AG04449 (cell line): ENCODE measurements around the gene TMCO2.

Experiments used
- CTCF ChIA-PET: fragments of 350-600 bp; formaldehyde crosslinking; extraction: SDS; loops from one replicate; lab custom pipeline; 2021; ENCODE audit warnings: antibody characterized with exemption; lab: Yijun Ruan, JAX
- POLR2A ChIA-PET: fragments of 400-600, 350-600 bp; formaldehyde crosslinking; extraction: SDS; loops from one replicate; lab custom pipeline; 2020; ENCODE audit warnings: antibody characterized with exemption, inconsistent platforms; lab: Yijun Ruan, JAX
- DNase-seq: peaks from one replicate; pipeline ENCODE4 v3.0.0-alpha.2; 2010; ENCODE audit warnings: low read depth, low spot score
- H3K4me3 ChIP-seq: 2 replicates; pipeline ENCODE4 v1.5.1; 2011; ENCODE audit warnings: low read depth, mild to moderate bottlenecking, control low read depth, low read length
- CTCF ChIP-seq: IDR thresholded peaks from one replicate; pipeline ENCODE4 v1.5.1; 2011; ENCODE audit warnings: mild to moderate bottlenecking, moderate library complexity, low read length, control low read depth, inconsistent platforms; ENCODE audit not compliant: insufficient read depth; ENCODE audit errors: missing control alignments

The TMCO2 gene

GRCh38 chr1:40221977-40222772 lies 25.6 kb upstream of the TMCO2 start:
- no peak for TF ChIP-seq CTCF
- no peak for DNase-seq
- ChIA-PET CTCF (interaction anchor here (0.6 kb wide), 1 partner anchor 69 kb away, joined by 4 read pairs; no protein-coding TSS in a partner anchor), POLR2A (interaction anchor here (0.7 kb wide), 1 partner anchor 48 kb away, joined by 4 read pairs; no protein-coding TSS in a partner anchor)
- H3K4me3 ChIP-seq, result no peak overlapping the region

DNA sequence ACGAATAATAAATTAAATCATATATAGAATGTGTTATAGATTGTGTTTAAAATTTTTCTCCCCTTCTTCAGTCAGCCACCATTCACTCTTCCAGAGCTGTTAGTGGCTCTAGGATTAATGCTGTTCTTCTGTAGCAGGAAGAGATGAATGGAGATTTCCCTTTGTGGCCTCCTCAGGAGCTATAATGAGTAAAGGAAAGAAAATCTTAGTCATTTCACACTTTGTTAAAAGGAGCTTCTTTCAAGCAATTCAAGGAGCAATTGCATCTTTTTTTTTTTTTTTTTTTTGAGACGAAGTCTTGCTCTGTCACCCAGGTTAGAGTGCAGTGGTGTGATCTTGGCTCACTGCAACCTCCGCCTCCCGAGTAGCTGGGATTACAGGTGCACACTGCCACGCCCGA lies 23.7 kb upstream of the TMCO2 start:
- no peak overlapping the region for H3K4me3 ChIP-seq
- ChIA-PET POLR2A (no interaction called here), CTCF (interaction anchor here (0.8 to 3.3 kb wide), 4 partner anchors 16 to 114 kb away, joined by 3 to 17 read pairs (median 3); no protein-coding TSS in a partner anchor)
- no peak for TF ChIP-seq CTCF
- no peak for DNase-seq

GRCh38 chr1:40226192-40226591 lies 21.5 kb upstream of the TMCO2 start:
- ChIA-PET CTCF (interaction anchor here (1.2 to 3.3 kb wide), 4 partner anchors 13 to 112 kb away, joined by 3 to 17 read pairs (median 4); no protein-coding TSS in a partner anchor), POLR2A (no interaction called here)
- no peak for DNase-seq
- no peak for TF ChIP-seq CTCF
- no peak overlapping the region for H3K4me3 ChIP-seq

GRCh38 chr1:40232444-40232843 lies 15.3 kb upstream of the TMCO2 start:
- no peak for DNase-seq
- TF ChIP-seq CTCF, result no peak
- ChIA-PET POLR2A (no interaction called here), CTCF (interaction anchor here (1.1 to 1.8 kb wide), 2 partner anchors 80 to 106 kb away, joined by 3 read pairs; no protein-coding TSS in a partner anchor)
- no peak overlapping the region for H3K4me3 ChIP-seq

- CTCF ChIA-PET, result interaction anchor here (0.7 to 4.0 kb wide), 3 partner anchors 14 to 99 kb away, joined by 3 to 17 read pairs (median 4); no protein-coding TSS in a partner anchor
- DNase-seq, result no peak
- no peak for TF ChIP-seq CTCF
- POLR2A ChIA-PET, result no interaction called here
- no peak overlapping the region for H3K4me3 ChIP-seq
Measured at GRCh38 chr1:40239626-40240025, 8.1 kb upstream of the TMCO2 start.

- CTCF ChIA-PET, result interaction anchor here (1.2 to 4.0 kb wide), 3 partner anchors 15 to 75 kb away, joined by 4 to 17 read pairs (median 4); no protein-coding TSS in a partner anchor
- no peak overlapping the region for H3K4me3 ChIP-seq
- no peak for TF ChIP-seq CTCF
- POLR2A ChIA-PET, result no interaction called here
- no peak for DNase-seq
Measured at GRCh38 chr1:40240390-40240789, 7.3 kb upstream of the TMCO2 start.
